Small intestine (tissue), 7 donors: ENCODE results near the gene COL27A1. TPM values are rescaled to one million over a fixed set of nuclear protein-coding genes. Genes with fewer than 3 reads are reported as not detected.

Experiments used
- DNase-seq, 2 donors: peaks; one replicate each; pipeline versions ENCODE4 v3.0.0 to v3.0.0-alpha.2; 2013
- FAIRE-seq: peaks from 2 replicates; lab custom pipeline; 2012; peaks lifted over from hg19 to GRCh38; lab: Jason Lieb, UNC
- H3K27ac ChIP-seq, 3 donors: one replicate each; pipeline ENCODE4 v1.5.1; 2013; ENCODE audit warnings: low read length in 2 of 3, mild to moderate bottlenecking in 2 of 3, control low read depth in 1 of 3, inconsistent platforms in 1 of 3, low read depth in 1 of 3, moderate library complexity in 1 of 3
- H3K27me3 ChIP-seq, 3 donors: one replicate each; pipeline ENCODE4 v1.6.1; 2013; ENCODE audit warnings: low read length in 3 of 3, inconsistent platforms in 1 of 3; ENCODE audit not compliant: control insufficient read depth in 3 of 3, insufficient read depth in 3 of 3
- H3K36me3 ChIP-seq, 3 donors: one replicate each; pipeline ENCODE4 v1.6.1; 2013; ENCODE audit warnings: low read length in 3 of 3, inconsistent platforms in 1 of 3, low read depth in 1 of 3, mild to moderate bottlenecking in 1 of 3, moderate library complexity in 1 of 3; ENCODE audit not compliant: control insufficient read depth in 3 of 3, insufficient read depth in 2 of 3
- H3K4me1 ChIP-seq, 3 donors: one replicate each; pipeline ENCODE4 v1.6.1; 2013; ENCODE audit warnings: low read length in 2 of 3, inconsistent platforms in 1 of 3, low read depth in 1 of 3, mild to moderate bottlenecking in 1 of 3, moderate library complexity in 1 of 3; ENCODE audit not compliant: control insufficient read depth in 3 of 3, insufficient read depth in 2 of 3
- H3K4me3 ChIP-seq, 3 donors: one replicate each; pipeline ENCODE4 v1.5.1; 2013; ENCODE audit warnings: low read length in 3 of 3, control low read depth in 1 of 3, inconsistent platforms in 1 of 3, low read depth in 1 of 3, mild to moderate bottlenecking in 1 of 3, moderate library complexity in 1 of 3
- H3K9me3 ChIP-seq, 2 donors: one replicate each; pipeline ENCODE4 v1.6.1; 2013; ENCODE audit warnings: low read depth in 1 of 2, low read length in 1 of 2; ENCODE audit not compliant: control insufficient read depth in 2 of 2, insufficient read depth in 1 of 2
- WGBS, 3 donors: extraction: QIAGEN DNeasy Blood & Tissue Kit; methylation state at CpG; one replicate each; pipeline ENCODE4 v1.1.7; 2013; 5-methylcytosine and 5-hydroxymethylcytosine counted together
- polyA plus RNA-seq, 4 donors: library from polyadenylated mRNA; stranded (reverse) in 3 of 4; unstranded in 1 of 4; fragments of 200-250 nt in 3 of 4; fragments of 120-200 nt in 1 of 4; gene quantifications; one replicate each; pipeline versions ENCODE4 v1.2.1 to v1.2.3, GENCODE V29; 2013
- donor health status: healthy with polysubstance abuse.
- donor health status: control.
- donor health status: control.
- donor health status: Bipolar disorder and iron deficiency.
- donor health status: healthy.

COL27A1 gene
- polyA plus RNA-seq, 4 donors = 0.45 to 123 (median 1.8) TPM

DNA sequence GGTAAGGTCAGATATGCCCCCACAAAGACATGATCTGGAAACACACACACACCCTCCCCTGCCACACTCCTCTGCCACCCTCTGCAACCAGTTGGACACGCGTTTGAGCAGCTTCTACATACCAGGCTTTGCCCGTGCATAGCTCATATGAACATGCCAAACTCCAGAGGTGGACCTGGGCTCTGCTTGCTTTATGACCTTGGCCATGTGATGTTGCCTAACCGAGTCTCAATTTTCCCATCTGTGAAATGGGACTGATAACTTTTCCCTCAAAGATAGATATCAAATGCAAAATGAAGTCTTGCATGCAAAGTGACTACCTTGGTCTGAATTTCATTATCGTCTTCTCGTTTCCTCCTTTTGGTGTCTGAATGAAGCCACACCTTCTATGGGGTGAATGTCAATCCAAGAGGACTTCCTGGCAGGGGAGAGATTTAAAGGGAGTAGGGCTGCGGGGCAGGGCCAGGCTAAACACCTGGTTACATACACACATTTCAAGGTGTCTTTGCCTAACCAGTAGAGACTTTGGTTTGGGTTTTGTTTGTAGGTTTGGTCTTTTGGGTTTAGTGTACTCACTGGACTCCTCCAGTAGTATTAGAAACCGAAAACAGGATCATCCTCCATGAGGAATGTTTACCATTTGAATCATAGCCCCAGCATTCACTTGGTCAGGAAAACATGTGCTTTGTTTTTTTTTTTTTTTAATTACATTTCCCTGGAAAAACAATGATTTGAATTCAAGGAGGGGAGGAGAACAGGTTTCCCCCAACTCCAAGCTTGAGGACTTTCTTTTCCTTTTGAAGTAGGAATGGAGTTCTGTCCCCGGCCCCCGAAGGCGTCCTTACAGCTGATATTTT, 63.2 kb downstream of the COL27A1 start:
- no peak for FAIRE-seq
- WGBS, 3 donors = 81 to 87% (median 83%) methylated on average over 11 of the region's 11 CpGs

DNA sequence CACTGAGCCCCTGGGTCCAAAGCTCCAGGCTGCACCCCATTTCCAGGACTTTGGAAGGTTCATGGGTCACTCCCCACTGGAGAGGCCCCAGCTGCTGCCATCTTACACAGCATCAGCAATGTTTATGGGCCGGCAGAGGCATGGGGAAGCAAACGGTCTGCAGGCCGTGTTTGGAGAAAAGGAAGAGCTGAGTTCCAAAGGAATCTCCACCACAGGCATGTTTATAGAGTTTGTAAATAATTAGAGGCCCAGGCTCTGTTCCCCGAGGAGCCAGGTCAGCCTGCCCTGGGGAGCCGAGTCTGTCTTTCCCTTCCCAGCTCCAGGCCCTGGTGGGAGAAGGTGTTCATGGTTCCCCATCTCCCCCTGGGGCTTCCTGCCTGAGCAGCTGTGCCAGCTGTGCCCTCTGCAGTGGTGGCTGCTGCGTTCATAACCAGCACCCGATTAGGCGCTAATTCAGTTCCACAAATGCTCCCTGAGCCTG, 64.8 kb downstream of the COL27A1 start:
- DNase-seq = peak in 1 of 2 donors; percentile 83
- peaks cover 0 to 67% (median 0%) of the 10 kb centered on the region in 3 donors for H3K36me3 ChIP-seq
- WGBS, 3 donors = 61 to 74% (median 68%) methylated on average over 8 of the region's 8 CpGs
- H3K9me3 ChIP-seq = no peaks in the 10 kb centered on the region
- H3K27ac ChIP-seq = peak overlapping the region in 2 of 3 donors; percentile 59 to 79
- H3K4me3 ChIP-seq = no peak overlapping the region
- peaks cover 0 to 40% (median 0%) of the 10 kb centered on the region in 3 donors for H3K4me1 ChIP-seq
- FAIRE-seq = no peak
- no peaks in the 10 kb centered on the region for H3K27me3 ChIP-seq

More for the DNA sequence above, 63.2 kb downstream of the COL27A1 start:
- H3K4me1 ChIP-seq = peaks cover 0 to 46% (median 0%) of the 10 kb centered on the region in 3 donors
- H3K27me3 ChIP-seq = no peaks in the 10 kb centered on the region
- H3K36me3 ChIP-seq = peaks cover 0 to 76% (median 0%) of the 10 kb centered on the region in 3 donors
- no peaks in the 10 kb centered on the region for H3K9me3 ChIP-seq
- H3K27ac ChIP-seq = peak overlapping the region in 1 of 3 donors; percentile 79
- no peak overlapping the region for H3K4me3 ChIP-seq
- DNase-seq = no peak

GRCh38 chr9:114221706-114222465, 66.5 kb downstream of the COL27A1 start:
- DNase-seq = no peak

DNA sequence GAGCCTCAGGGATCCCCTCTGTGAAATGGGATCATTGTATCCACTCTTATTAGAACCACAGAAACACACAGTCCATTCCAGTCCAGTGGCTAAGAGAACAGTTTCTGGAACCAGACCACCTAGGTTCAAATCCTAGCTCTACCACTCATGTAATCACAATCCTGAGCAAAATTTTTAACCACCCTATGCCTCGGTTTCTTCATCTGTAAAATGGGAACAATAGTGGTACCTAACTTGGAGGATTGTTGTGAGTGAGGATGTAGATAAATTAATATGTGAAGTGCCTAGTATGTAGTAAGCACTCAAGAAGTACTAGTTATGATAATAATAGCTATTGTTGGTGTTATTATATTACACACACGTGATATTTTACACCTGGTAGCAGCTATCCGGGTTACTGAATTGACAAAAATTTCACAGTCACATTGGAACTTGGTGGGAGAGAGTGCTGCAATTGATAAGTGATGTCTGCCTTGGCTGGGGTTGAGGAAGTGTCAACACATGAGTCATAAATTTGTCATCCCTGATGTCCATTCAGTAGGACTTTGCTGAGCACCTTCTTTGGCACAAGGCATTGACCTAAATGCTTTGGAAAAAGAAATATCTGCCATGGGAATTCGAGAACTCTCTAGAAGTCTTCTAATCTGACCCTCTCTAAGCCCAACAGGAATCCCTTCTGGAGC, 68.4 kb downstream of the COL27A1 start:
- H3K36me3 ChIP-seq = peaks cover 0 to 73% (median 0%) of the 10 kb centered on the region in 3 donors
- no peaks in the 10 kb centered on the region for H3K27me3 ChIP-seq
- DNase-seq (no peak), FAIRE-seq (no peak)
- H3K9me3 ChIP-seq = no peaks in the 10 kb centered on the region
- 73 to 80% (median 78%) methylated on average over 4 of the region's 4 CpGs for WGBS, 3 donors
- peaks cover 0 to 26% (median 0%) of the 10 kb centered on the region in 3 donors for H3K4me1 ChIP-seq
- H3K27ac ChIP-seq = peak overlapping the region in 1 of 3 donors; percentile 32
- no peak overlapping the region for H3K4me3 ChIP-seq

More at GRCh38 chr9:114221706-114222465, 66.5 kb downstream of the COL27A1 start:
- Histone ChIP-seq H3K4me3 (no peak overlapping the region), H3K36me3 (peaks cover 0 to 69% (median 0%) of the 10 kb centered on the region in 3 donors), H3K27me3 (no peaks in the 10 kb centered on the region), H3K4me1 (peaks cover 0 to 26% (median 0%) of the 10 kb centered on the region in 3 donors), H3K9me3 (no peaks in the 10 kb centered on the region), H3K27ac (no peak overlapping the region)
- no peak for FAIRE-seq
- WGBS, 3 donors = 81 to 88% (median 82%) methylated on average over 10 of the region's 10 CpGs

- H3K27ac ChIP-seq = no peak overlapping the region
- H3K9me3 ChIP-seq = no peaks in the 10 kb centered on the region
- no peak overlapping the region for H3K4me3 ChIP-seq
- peaks cover 0 to 22% (median 0%) of the 10 kb centered on the region in 3 donors for H3K4me1 ChIP-seq
- DNase-seq = no peak
- peaks cover 0 to 78% (median 0%) of the 10 kb centered on the region in 3 donors for H3K36me3 ChIP-seq
- no peak for FAIRE-seq
- 30 to 48% (median 44%) methylated on average over 3 of the region's 3 CpGs for WGBS, 3 donors
- H3K27me3 ChIP-seq = no peaks in the 10 kb centered on the region
Observed at GRCh38 chr9:114224247-114224610, 68.9 kb downstream of the COL27A1 start.

DNA sequence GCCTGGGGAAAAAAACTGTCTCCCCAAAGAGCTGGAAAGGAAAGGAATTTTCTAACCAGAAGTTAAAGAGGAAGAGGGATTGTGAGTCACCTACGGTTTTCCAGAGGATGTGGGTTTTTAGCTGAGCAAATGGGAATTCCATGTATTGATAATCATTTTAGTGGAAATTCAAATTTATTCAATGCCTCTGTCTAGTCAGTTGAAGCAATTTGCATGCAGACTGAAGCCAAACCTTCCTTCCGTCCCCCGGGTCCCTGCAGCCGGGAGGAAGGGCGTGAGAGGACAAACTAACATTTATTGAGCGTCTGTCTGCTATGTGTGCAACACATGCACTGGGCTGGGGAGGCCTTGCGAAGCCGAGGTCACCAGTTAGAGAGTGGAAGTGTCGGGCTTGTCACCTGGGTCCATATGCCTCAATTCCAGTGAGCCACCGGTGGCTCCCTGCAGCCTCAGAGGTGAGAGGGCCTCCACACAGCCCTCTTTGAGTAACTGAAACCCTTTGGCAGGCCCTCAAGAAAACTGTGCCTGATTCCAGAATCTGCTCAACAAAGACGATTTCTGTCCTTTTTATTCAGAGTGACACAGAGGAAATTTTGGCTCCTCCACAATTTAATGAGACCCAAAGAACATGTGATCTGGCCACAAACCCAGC, 70.3 kb downstream of the COL27A1 start:
- no peaks in the 10 kb centered on the region for H3K27me3 ChIP-seq
- 70 to 80% (median 75%) methylated on average over 11 of the region's 11 CpGs for WGBS, 3 donors
- H3K27ac ChIP-seq = no peak overlapping the region
- FAIRE-seq (no peak), DNase-seq (no peak)
- no peaks in the 10 kb centered on the region for H3K9me3 ChIP-seq
- peaks cover 0 to 7% (median 0%) of the 10 kb centered on the region in 3 donors for H3K4me1 ChIP-seq
- no peak overlapping the region for H3K4me3 ChIP-seq
- H3K36me3 ChIP-seq = peaks cover 0 to 79% (median 0%) of the 10 kb centered on the region in 3 donors

- 88 to 92% (median 91%) methylated on average over 9 to 10 of the region's 10 CpGs for WGBS, 3 donors
- Histone ChIP-seq H3K9me3 (no peaks in the 10 kb centered on the region), H3K36me3 (peaks cover 0 to 82% (median 0%) of the 10 kb centered on the region in 3 donors), H3K4me1 (peaks cover 0 to 2% (median 0%) of the 10 kb centered on the region in 3 donors), H3K4me3 (no peak overlapping the region), H3K27ac (no peak overlapping the region), H3K27me3 (no peaks in the 10 kb centered on the region)
- FAIRE-seq = no peak
- no peak for DNase-seq
Observed at GRCh38 chr9:114226246-114227055, 71.1 kb downstream of the COL27A1 start.
